ENCODE results near the gene RAB40B.

RAB40B gene

DNA sequence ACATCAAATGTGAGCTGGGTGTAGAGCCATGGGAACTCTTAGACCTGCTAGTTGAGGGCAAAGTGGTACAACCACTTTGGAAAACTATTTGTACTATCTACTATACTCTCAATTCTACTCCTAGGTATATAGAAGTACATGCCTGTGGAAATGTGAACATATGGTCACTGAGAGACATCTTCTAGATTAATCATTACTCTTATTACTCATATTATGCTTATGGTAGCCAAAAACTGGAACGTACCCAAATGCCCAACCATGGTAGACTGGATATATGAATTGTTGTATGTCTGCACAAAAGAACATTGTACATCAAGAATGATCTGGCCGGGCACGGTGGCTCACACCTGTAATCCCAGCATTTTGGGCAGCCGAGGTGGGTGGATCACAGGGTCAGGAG is 53.0 kb downstream of the RAB40B start:
- DNase-seq: no peak

DNA sequence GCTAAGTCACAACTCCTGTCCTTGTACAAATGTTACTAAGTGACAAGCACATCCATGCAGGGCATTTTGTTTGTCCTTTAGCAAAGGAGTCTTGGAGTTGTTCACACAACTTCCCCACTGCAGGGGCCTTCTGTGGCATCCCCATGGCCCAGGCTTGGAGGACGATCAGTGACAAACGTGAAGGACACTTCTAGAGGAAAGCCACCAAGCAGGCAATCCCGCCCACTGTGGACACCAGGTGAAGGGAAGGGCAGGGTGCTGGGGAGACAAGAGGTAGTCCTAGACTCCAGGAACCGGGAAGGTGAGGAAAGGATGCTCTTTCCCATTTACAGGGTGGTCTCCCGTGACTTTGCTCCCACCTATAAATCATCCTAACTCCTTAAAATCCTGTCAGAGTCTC is 54.4 kb downstream of the RAB40B start:
- DNase-seq: no peak

DNA sequence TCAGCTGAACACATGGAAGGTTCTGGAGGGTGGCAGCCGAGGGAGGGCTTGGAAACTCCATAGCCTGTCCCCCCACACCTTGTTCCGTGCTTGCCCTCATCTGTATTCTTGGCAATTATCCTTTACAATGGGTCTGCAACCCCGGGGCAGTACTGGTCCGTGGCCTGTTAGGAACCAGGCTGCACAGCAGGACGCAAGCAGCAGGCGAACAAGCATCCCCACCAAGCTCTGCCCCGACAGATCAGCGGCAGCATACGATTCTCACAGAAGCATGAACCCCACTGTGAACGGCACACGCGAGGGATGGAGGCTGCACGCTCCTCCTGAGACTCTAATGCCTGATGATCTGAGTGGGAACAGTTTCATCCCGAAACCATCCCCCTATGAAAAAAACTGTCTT is 56.5 kb downstream of the RAB40B start:
- no peak for DNase-seq

DNA sequence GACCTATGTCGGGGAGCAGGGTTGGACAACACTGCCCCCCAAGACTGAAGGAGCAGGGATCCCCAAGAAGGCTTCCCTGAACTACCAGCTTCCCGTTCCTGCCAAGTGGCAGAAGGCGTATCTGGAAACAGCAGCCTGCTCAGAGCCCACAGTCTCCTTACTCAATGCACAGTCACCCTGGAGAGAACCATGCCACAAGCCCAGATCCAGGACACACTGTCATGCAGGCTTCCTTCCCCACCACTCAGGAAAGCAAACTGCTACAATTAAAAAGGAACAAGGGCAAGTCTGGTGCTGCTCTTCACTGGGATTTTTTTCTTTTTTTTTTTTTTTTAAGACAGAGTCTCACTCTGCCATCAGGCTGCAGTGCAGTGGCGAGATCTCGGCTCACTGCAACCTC is 58.5 kb downstream of the RAB40B start:
- no peak for DNase-seq

DNA sequence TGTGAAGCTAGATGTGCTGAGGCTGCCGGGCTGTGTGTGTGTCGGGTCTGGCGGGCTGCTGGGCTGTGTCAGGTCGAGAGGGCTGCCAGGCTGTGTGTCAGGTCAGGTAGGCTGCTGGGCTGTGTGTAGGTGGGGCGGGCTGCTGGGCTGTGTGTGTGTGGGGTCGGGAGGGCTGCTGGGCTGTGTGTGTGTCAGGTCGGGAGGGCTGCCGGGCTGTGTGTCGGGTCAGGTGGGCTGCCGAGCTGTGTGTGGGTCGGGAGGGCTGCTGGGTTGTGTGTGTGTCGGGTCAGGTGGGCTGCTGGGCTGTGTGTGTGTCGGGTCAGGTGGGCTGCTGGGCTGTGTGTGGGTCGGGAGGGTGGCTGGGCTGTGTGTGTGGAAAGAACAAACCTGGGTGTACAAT is 58.9 kb downstream of the RAB40B start:
- DNase-seq: no peak

DNA sequence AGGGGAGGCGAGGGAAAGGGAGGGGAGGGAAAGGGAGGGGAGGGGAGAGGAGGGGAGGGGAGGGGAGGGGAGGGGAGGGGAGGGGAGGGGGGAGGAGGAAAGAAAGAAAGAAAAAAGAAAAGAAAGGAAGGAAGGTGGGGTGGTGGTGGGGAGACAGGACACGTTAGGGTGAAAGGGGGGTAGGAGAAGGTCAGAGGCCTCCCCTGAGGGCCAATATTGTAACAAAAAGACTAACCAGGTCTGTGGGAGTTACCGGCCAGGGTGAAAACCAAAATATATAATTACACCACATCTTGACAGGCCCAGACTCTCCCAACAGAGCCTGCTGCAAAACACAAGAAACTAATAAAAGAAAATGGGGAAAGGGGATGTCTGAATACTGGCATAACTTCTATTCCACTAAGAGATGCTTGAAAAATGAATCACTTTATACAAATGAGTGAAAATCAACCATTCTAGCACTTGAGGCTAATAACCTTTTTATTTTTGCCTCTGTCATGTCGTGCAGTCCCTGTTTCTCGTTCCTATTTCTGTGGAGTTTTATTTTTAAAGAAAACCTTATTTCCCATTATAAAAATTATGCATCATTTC is 60.2 kb downstream of the RAB40B start:
- no peak for DNase-seq

DNA sequence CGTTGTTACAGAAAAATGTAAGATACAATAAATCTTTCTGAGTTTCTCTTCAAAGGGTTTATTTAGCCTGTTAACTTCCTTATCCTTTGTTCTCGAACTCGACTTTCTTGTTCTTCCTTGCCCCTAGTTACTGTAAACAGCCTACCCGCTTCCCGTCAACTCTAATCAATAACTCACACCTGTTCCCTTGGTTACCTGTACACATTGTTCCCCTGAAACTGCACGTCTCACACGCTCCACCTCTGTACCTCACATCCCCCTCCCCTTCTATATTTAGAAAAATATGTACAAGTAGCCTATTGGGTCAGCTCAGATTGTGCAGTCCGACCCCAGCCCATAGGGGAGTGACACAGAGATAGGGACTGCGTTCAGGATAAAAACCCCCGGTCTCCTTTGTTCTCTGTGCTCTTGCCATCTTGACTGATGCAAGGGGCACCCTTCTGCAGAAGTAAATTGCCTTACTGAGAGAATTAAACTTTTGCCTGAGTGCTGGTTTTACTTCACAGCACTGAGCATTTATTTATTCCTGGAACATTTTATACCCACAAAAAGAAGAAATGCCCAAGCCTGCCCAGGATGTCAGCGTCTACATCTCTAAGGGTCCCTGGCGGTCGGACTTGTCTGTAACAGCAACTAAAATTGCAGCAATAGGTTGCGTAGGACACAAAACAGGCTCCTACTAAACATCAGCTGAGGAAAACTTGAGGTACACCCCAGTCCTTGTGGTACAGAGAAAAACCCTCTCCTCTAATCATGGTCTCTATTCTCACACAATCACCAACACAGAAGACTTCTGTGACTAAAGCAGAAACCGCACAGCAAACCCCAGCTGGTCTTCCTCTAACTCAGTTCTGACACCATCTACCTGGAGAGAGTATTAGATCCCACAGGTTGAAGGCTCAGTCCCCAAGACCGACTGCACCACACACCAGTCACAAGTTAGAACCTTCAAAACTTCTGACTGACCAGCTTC is 61.6 kb downstream of the RAB40B start:
- no peak for DNase-seq

DNA sequence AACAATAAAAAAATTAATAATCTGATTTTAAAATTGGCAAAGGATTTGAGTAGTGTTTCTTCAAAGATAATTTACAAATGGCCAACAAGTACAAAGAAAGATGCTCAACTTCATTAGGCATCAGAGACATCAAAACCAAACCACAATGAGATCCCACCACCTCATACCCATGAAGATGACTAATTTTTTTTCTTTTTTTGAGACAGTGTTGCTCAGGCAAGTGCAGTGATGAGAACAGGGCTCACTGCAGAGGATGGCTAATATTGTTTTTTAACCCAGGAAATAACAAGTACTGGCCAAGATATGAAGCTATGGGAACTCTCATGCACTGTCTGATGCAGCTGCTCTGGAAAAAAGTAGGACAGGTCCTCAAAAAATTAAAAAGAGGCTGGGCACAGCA is 65.2 kb downstream of the RAB40B start:
- no peak for DNase-seq

DNA sequence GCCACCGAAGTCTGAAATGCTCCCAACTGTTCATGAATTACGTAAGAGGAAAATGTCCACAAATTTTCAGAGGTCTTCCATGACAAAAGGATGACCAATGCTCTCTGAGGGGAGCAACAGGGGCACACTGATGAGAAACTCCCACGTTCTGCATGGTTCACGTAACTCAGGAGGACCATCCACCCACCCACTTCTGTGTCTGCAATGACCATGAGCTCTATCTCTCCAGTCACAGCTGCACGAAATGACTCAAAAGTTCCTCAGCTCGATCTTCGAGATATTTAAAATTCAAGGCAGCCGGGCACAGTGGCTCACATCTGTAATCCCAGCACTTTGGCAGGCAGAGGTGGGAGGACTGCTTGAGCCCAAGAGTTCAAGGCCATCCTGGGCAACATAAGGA is 66.0 kb downstream of the RAB40B start:
- no peak for DNase-seq

DNA sequence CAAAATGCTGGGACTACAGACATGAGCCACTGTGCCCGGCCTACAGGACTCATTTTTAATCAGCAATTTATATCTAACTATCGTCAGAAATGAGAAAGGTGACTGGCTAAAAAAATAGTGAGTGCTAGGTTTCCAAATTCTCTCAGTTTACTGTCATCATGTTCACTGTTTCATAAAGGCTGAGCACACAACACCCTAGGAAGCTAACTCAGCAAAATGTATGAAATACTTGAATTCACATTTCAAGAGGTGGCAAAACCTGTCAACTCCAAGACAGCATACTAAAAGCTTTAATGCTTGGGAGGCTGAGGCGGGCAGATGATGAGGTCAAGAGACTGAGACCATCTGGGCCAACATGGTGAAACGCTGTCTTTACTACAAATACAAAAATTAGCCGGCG is 67.0 kb downstream of the RAB40B start:
- DNase-seq: no peak

DNA sequence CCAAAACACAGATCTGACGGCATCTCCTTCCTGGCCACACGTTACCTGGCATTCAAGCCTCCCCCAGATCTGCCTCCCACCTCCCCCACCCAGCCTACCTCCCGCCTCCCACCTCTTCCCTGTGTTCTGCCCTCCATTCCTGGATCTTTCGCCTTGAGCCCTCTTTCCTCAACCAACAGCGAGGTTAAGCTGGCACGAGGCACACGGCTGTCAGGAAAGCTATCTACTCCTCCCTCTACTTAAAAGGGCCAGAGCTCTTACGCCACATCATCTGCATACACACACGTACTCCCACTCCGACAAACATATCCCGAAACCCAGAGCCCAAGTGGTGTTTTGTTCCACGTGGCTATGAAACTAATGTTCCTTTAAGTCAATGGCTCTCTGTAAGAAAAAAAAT is 68.3 kb downstream of the RAB40B start:
- DNase-seq: no peak

DNA sequence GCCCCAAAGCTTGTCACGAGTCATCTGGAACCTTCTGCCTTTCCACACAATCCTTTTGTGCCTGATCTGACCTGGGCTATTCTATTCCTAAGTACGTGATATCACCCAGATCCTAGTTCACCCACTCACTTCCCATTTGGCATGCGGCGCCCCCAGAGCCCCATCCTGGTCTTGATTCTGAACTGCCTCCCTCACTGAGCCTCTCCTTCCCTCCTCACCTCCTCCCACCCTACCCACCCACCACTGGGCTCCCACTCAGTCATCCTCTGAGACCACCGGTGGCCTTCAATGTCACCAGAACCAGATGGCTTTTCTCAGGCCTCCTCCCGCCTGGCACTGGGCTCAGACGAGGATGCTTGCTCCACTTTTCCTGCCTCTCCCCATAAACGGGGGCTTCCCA is 68.8 kb downstream of the RAB40B start:
- no peak for DNase-seq

DNA sequence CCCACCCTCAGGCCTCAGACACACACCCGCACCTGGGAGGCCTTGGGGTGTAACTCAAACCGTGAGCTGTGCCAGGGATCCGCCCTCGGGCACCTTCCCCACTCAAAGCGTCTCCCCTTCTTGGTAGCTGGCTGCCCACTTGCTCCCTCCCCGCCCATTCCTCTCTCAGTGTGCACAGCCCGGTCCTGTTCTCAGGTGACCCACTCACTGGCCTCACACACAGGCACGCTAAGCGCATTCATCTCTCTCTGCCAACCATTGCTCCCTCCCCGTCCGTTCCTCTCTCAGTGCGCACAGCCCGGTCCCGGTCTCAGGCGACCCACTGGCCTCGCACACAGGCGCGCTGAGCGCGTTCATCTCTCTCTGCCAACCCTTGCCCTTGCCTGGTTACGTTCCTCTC is 71.1 kb downstream of the RAB40B start:
- no peak for DNase-seq

DNA sequence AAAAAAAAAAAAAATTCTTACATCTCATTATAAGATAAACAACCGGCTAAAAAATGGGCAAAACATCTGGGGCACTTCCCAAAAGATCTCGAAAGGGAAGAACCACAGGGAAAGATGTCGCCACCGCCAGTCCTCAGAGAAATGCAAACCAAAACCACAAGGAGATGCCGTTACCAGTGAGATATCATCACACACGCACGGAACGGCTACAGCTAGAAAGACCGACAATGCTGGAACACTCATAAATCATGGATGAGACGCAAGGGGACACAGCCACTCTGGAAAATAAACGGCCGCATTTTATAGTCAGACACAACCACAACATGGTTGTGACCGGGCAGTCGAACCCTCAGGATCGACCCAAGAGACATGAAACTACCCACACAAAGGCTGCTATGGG is 74.8 kb downstream of the RAB40B start:
- no peak for DNase-seq

DNA sequence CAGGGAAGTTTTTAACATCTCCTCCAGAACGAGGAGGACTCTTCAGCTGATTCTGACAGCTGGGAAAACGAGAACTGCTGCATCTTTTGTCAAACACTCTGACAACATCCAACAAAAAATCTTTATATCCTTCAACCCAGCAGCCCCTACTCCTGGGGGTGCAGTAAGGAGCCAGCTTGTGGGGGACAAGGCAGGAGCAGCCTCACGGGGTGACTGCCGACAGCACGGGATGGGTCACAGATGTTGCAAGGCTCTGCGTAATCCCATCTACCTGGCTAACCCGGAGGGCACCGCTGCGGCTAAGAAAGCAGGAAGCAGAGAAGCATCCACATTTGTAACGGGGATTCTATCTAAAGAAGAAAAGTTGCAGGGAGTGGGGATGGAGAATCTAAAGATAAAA is 78.9 kb downstream of the RAB40B start:
- DNase-seq: no peak

DNA sequence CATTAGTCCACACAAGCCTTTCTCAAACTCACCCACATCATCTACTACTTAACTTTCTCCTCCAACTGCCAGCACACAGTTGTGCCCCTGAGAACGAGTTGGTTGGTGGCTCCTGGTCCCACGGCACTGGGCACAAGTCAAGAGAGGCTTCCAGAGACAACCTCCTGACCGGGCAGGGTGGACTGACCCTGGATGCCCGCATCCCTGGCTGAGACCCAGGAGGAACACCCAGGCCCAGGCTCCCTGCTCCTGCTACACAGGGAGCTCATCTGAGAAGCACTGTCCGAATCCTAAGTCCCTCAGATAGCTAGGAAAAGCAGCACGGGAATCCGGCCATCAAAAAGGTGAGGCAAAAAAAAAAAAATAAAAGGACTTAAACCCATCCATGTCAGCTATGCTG is 79.3 kb downstream of the RAB40B start:
- DNase-seq: no peak

DNA sequence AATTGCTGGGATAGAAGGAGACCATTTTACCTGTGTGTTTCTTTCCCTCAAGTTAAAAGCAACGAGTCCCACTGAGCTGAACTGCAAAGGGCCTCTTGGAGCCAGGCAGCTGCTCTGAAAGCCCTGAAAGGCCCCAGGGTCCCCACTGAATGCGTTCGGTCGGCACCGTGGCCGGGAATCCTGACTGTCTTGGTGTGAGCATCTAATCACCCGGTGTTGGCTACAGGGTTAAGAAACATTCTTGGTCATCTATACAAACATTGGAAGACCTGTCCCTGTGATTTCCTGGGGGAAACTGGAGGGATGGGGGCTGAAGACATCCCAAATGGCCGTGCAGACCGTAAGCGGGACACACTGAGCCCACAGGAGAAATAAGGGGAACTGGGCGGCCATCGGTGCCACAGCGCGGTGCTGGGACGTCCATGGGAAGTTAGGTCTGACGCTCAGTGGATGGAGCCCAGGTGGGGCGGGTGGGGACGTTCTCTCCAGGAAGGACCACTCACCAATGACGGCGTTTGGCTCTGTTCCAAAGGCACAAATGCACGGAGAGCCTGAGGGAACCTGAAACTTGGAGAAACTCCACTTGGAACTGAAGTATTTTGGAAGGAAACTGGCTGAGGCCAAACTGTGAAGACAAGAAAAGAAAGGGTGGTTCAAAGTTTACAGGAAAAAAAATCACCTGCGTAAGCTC is 82.3 kb downstream of the RAB40B start:
- DNase-seq: no peak

DNA sequence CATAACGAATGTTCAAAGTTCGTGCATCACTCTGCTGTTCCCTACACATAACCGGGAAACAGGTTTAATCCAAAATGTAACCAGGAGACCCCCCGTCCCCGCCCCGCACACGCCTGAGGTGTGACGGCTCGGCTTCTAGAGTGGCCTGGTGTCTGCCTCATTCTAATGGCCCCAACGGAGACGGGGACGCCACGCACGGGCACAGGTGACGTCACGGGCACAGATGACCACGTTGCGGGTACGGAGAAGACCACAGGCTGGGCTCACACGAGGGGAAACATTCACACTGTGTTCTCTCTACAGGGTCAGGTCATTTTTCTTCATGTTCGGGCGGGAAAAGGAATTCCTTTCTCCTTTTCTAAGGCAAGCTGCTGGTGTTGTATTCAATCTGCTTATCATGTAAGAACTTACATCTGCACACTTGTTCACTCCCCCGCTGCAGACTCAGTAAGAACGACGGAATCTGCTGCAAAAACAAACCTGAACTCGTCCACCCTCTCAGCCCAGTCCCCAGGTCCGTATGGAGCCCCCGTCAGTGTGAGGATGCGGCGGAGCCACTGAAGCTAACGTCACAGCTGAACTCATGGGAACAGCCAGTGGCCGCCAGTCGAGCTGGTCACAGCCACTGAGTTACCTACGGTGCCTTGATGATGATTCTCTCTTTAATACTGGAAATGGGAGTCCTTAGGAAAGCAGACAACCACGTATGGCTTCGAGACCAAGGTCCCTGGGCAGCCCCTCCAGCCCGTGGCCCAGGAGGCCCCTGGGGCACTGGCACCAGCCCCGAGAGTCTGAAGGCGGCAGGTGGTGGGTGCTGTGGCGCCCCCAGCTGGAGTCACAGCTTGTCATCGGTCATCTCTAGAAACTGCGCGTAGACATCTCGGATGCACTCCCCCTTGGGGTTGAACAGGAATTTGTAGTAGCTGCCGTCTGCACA is 83.1 kb downstream of the RAB40B start:
- no peak for DNase-seq

DNA sequence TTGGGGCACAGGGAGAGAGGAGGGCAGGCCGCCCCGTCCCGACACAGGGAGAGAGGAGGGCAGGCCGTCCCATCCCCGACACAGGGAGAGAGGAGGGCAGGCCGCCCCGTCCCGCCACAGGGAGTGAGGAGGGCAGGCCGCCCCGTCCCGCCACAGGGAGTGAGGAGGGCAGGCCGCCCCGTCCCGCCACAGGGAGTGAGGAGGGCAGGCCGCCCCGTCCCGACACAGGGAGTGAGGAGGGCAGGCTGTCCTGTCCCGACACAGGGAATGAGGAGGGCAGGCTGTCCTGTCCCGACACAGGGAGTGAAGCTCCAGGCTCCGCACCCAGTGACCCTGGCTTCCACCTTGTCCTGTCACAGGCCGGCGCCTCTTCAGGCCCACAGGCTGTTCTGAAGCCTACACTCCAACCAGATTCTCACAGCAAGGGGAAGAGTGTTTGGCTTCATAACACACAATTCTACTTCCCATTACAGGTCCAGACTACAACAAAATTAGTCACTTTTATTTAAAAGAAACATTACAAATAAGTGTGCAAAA is 84.3 kb downstream of the RAB40B start:
- no peak for DNase-seq

DNA sequence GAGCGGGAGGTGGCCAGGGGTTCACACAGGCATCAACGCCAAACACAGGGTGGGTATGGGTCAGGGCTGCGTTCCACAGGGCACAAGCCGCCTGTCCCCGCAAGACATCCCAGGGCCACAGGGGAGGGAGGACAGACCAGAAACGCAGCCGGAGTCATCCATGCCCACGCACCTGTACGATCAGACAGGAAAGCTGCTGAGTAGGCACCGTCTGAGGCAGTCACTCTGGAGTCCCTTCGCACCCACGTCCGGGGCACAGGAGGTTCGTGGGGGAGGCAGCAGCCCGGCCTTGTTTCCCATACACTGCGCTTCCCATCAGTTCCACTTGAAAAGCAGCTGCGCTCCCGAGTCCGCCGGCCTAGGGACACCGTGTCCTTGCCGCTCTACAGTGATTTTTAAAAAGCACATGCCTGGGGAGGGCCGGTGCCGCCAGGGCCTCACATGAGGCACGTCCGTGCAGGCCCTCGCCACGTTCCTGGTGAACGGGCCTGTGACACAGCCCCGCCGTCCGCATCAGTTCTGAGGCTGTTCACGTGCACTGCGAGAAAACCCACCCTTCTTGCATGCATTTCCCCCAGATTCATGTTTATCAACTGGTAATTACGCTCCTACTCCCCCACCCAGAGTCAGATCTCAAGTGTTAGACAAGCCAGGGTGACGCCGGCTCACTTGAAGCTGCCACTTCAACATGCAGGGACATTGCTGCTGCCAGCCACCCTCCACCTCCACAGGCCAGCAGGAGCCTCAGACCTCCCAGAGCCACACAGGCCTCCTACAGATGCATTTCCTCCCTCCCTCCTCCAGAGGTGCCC is 85.0 kb downstream of the RAB40B start:
- DNase-seq: no peak
